Measurements from ENCODE around the gene TMEM240. TPM values are rescaled to one million over a fixed set of nuclear protein-coding genes. Genes with fewer than 3 reads are reported as not detected.
"Not testable (repeated sequence)": the region's sequence is repeated elsewhere in the genome, so short reads cannot be mapped to it uniquely, and the experiment has no call there.

TMEM240 gene
- total RNA-seq, 1 experiment from 2014 or later, result 1.2 TPM

DNA sequence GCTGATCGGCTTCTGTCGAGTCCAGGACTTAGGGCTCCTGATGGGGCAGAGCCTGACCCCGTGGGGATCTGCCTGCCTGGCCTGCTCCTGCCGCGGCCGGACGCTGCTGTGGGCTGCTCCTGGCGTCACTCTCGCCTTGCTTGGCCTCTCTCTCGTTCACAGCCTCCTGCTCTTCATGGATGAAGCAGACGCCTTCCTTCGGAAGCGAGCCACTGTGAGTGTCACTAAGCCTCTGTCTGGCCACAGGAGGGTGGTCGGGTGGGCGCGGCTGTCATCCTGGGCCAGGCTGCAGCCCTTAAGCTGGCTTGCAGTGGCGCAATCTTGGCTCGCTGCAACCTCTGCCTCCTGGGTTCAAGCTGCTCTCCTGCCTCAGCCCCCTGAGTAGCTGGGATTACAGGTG, 52.7 kb downstream of the TMEM240 start:
- H3K9me3 Mint-ChIP-seq (ENCODE audit: unreplicated experiment), result no peaks in the 10 kb centered on the region
- no peak overlapping the region for H3K27ac Mint-ChIP-seq (ENCODE audit: unreplicated experiment)
- Histone ChIP-seq H3K4me3 (ENCODE audit: low read depth, low read length) (no peak overlapping the region), H3K9me3 (no peaks in the 10 kb centered on the region), H3K27me3 (replicated peaks; ENCODE audit: control insufficient read depth, insufficient read depth, low read length) (no peaks in the 10 kb centered on the region), H3K4me1 (no peaks in the 10 kb centered on the region), H3K36me3 (ENCODE audit: control insufficient read depth, insufficient read depth, low read length) (peaks cover 4% of the 10 kb centered on the region)
- H3K4me1 Mint-ChIP-seq (ENCODE audit: low read depth, unreplicated experiment), result no peaks in the 10 kb centered on the region
- intact Hi-C loops (cut with micrococcal nuclease; ENCODE audit: unreplicated experiment), result no loop called here
- POLR2A ChIA-PET, result no interaction called here
- CTCF ChIA-PET, result no interaction called here
- H3K27me3 Mint-ChIP-seq (ENCODE audit: insufficient read depth, unreplicated experiment), result no peaks in the 10 kb centered on the region
- H3K36me3 Mint-ChIP-seq (ENCODE audit: insufficient read depth, unreplicated experiment), result peaks cover 84% of the 10 kb centered on the region
- TF ChIP-seq, protein P1, sequence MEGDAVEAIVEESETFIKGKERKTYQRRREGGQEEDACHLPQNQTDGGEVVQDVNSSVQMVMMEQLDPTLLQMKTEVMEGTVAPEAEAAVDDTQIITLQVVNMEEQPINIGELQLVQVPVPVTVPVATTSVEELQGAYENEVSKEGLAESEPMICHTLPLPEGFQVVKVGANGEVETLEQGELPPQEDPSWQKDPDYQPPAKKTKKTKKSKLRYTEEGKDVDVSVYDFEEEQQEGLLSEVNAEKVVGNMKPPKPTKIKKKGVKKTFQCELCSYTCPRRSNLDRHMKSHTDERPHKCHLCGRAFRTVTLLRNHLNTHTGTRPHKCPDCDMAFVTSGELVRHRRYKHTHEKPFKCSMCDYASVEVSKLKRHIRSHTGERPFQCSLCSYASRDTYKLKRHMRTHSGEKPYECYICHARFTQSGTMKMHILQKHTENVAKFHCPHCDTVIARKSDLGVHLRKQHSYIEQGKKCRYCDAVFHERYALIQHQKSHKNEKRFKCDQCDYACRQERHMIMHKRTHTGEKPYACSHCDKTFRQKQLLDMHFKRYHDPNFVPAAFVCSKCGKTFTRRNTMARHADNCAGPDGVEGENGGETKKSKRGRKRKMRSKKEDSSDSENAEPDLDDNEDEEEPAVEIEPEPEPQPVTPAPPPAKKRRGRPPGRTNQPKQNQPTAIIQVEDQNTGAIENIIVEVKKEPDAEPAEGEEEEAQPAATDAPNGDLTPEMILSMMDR (IDR thresholded peaks at IDR 0.05; ENCODE audit: insufficient read depth in 1 of 2, low read depth in 1 of 2, low read length in 1 of 2, severe bottlenecking in 1 of 2, unreplicated experiment in 1 of 2), result no peak
- H3K4me3 Mint-ChIP-seq (ENCODE audit: unreplicated experiment), result no peak overlapping the region
- BruUV-seq (replicated peaks), result no TSS peak
- no peak for DNase-seq

DNA sequence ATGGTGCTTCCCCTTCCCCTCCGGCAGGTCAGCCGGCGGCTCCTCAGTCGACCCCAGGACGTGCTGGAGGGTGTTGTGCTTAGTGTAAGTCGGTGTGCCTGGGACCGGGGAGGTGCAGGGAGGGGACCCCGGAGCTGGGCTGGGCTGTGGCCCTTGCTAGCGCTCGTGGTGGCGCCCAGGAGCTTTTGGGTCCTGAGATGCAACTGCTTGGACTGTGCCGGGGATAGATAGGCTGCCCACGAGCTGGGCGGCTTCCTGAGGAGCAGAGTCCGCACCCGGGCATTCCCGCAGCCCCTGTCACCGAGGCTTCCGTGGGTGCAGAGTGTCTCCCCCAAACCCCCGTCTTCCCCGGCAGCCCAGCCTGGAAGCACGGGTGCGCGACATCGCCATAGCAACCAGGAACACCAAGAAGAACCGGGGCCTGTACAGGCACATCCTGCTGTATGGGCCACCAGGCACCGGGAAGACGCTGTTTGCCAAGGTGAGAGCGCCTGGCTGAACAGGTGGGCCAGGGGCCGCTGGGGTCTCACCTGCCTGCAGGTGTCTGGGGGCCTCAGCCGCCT, 54.6 kb downstream of the TMEM240 start:
- H3K9me3 ChIP-seq; H3K27me3 ChIP-seq (replicated peaks; ENCODE audit: control insufficient read depth, insufficient read depth, low read length); H3K36me3 ChIP-seq (ENCODE audit: control insufficient read depth, insufficient read depth, low read length); POLR2A ChIA-PET; H3K27ac Mint-ChIP-seq (ENCODE audit: unreplicated experiment); H3K27me3 Mint-ChIP-seq (ENCODE audit: insufficient read depth, unreplicated experiment); DNase-seq; H3K4me1 Mint-ChIP-seq (ENCODE audit: low read depth, unreplicated experiment); H3K4me3 ChIP-seq (ENCODE audit: low read depth, low read length); intact Hi-C loops (cut with micrococcal nuclease; ENCODE audit: unreplicated experiment); BruUV-seq (replicated peaks); H3K9me3 Mint-ChIP-seq (ENCODE audit: unreplicated experiment); CTCF ChIA-PET; H3K4me1 ChIP-seq; H3K4me3 Mint-ChIP-seq (ENCODE audit: unreplicated experiment): not testable (repeated sequence)
- peaks cover 77% of the 10 kb centered on the region for H3K36me3 Mint-ChIP-seq (ENCODE audit: insufficient read depth, unreplicated experiment)

DNA sequence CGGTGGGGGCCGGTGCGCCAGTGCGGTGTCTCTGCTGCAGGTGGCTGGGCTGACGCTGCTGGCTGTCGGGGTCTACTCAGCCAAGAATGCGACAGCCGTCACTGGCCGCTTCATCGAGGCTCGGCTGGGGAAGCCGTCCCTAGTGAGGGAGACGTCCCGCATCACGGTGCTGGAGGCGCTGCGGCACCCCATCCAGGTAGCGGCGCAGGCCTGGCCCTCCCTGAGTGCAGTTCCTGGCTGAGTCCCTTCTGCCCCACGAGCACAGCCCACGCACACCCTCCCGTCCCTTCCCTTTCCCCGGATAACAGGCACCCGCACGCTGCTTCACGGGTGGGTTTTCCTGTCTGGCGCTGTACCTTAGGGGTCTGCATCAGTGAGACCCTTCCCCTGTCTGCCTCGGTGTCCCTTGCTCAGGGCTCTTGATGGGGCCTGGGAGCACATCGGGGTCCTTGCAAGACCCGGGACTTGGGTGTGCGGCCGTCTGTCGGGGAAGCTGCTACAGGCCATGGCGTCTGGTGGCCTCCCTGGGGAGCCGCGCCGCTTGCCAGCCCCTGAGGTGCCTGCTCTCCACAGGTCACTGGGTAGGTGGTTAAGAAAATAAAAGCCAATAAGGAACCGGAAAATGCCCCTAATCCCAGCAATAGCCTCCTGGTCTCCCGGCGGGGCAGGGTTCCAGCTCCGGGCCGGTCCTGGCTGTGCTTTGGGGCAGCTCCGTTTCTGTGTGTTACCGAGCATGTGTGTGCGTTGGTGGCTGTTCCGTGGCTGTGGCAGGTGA, 55.3 kb downstream of the TMEM240 start:
- H3K4me1 Mint-ChIP-seq (ENCODE audit: low read depth, unreplicated experiment); POLR2A ChIA-PET; H3K4me1 ChIP-seq; H3K9me3 Mint-ChIP-seq (ENCODE audit: unreplicated experiment); CTCF ChIA-PET; DNase-seq; H3K9me3 ChIP-seq; H3K36me3 ChIP-seq (ENCODE audit: control insufficient read depth, insufficient read depth, low read length); H3K4me3 ChIP-seq (ENCODE audit: low read depth, low read length); H3K27me3 Mint-ChIP-seq (ENCODE audit: insufficient read depth, unreplicated experiment); intact Hi-C loops (cut with micrococcal nuclease; ENCODE audit: unreplicated experiment); BruUV-seq (replicated peaks); H3K27me3 ChIP-seq (replicated peaks; ENCODE audit: control insufficient read depth, insufficient read depth, low read length); H3K4me3 Mint-ChIP-seq (ENCODE audit: unreplicated experiment); H3K27ac Mint-ChIP-seq (ENCODE audit: unreplicated experiment): not testable (repeated sequence)
- H3K36me3 Mint-ChIP-seq (ENCODE audit: insufficient read depth, unreplicated experiment), result peaks cover 77% of the 10 kb centered on the region

Other genes starting within 250 kb of the TMEM240 start
- gene ACAP3, start 232.7 kb downstream of the TMEM240 start, total RNA-seq (2022), result 46.6 and 48.5 TPM in 2 replicates
- 39.8 and 43.8 TPM in 2 replicates for gene PUSL1, start 232.0 kb downstream of the TMEM240 start, total RNA-seq (2022)
- gene INTS11, start 216.0 kb downstream of the TMEM240 start, total RNA-seq (2022), result 103 and 115 TPM in 2 replicates
- 16.2 and 16.8 TPM in 2 replicates for gene CPTP, start 215.8 kb downstream of the TMEM240 start, total RNA-seq (2022)
- 0.09 and 0.29 TPM in 2 replicates for gene TAS1R3, start 209.3 kb downstream of the TMEM240 start, total RNA-seq (2022)
- gene DVL1, start 191.2 kb downstream of the TMEM240 start, total RNA-seq (2022), result 40.6 and 43.0 TPM in 2 replicates
- gene MXRA8, start 182.1 kb downstream of the TMEM240 start, total RNA-seq (2022), result 4.9 and 5.0 TPM in 2 replicates
- gene AURKAIP1, start 165.4 kb downstream of the TMEM240 start, total RNA-seq (2022), result 187 and 200 TPM in 2 replicates
- gene CCNL2, start 141.3 kb downstream of the TMEM240 start, total RNA-seq (2022), result 145 and 147 TPM in 2 replicates
- gene MRPL20, start 133.3 kb downstream of the TMEM240 start, total RNA-seq (2022), result 109 and 110 TPM in 2 replicates
- gene ANKRD65, start 119.3 kb downstream of the TMEM240 start, total RNA-seq (2022), result 1.6 and 3.2 TPM in 2 replicates
- 73.7 and 74.7 TPM in 2 replicates for gene VWA1, start 104.9 kb downstream of the TMEM240 start, total RNA-seq (2022)
- gene ATAD3C, start 90.9 kb downstream of the TMEM240 start, total RNA-seq (2022), result 0.84 and 0.95 TPM in 2 replicates
- 48.1 and 54.7 TPM in 2 replicates for gene ATAD3B, start 68.9 kb downstream of the TMEM240 start, total RNA-seq (2022)
- 58.6 and 67.3 TPM in 2 replicates for gene ATAD3A, start 28.5 kb downstream of the TMEM240 start, total RNA-seq (2022)
- gene SSU72, start 34.2 kb upstream of the TMEM240 start, total RNA-seq (2022), result 91.5 and 96.2 TPM in 2 replicates
- 13.6 and 15.6 TPM in 2 replicates for gene FNDC10, start 59.5 kb upstream of the TMEM240 start, total RNA-seq (2022)
- gene MIB2, start 74.9 kb upstream of the TMEM240 start, total RNA-seq (2022), result 31.9 and 32.4 TPM in 2 replicates
- 3.7 and 6.0 TPM in 2 replicates for gene MMP23B, start 91.5 kb upstream of the TMEM240 start, total RNA-seq (2022)
- gene CDK11B, start 118.4 kb upstream of the TMEM240 start, total RNA-seq (2022), result 29.3 and 30.2 TPM in 2 replicates
- gene SLC35E2B, start 152.2 kb upstream of the TMEM240 start, total RNA-seq (2022), result 26.1 and 26.4 TPM in 2 replicates
- 49.6 and 53.7 TPM in 2 replicates for gene CDK11A, start 183.7 kb upstream of the TMEM240 start, total RNA-seq (2022)
- gene NADK, start 237.8 kb upstream of the TMEM240 start, total RNA-seq (2022), result 76.7 and 85.8 TPM in 2 replicates

Measured in Caco-2 (cell line).